HEK293 (cell line): ENCODE results near the gene C16orf78.

Source experiments
- CTCF ChIA-PET: fragments of 350-600 bp; formaldehyde crosslinking; extraction: SDS; loops from one replicate; lab custom pipeline; 2021; ENCODE audit warnings: antibody characterized with exemption; lab: Yijun Ruan, JAX
- POLR2A ChIA-PET: fragments of 300-600 bp; formaldehyde crosslinking; extraction: SDS; loops from one replicate; lab custom pipeline; 2020; ENCODE audit warnings: antibody characterized with exemption, inconsistent platforms; lab: Yijun Ruan, JAX
- H3K27ac ChIP-seq: fragments of 200-500 bp; sonication (Bioruptor generic); 2 replicates; pipeline ENCODE4 v1.5.1; 2014; ENCODE audit warnings: low read depth, low read length, control low read depth, inconsistent platforms; ENCODE audit errors: extremely low read depth
- H3K36me3 ChIP-seq, 2 experiments: fragments of 200-500 bp in 1 of 2; sonication (Bioruptor generic) in 1 of 2; 1 replicate in 1 of 2; 2 replicates in 1 of 2; pipeline ENCODE4 v1.5.1; 2014 to 2017; ENCODE audit warnings: inconsistent platforms in 2 of 2, low read length in 2 of 2; ENCODE audit not compliant: control insufficient read depth in 2 of 2, insufficient read depth in 1 of 2
- H3K4me1 ChIP-seq: fragments of 200-500 bp; sonication (Bioruptor generic); 2 replicates; pipeline ENCODE4 v1.5.1; 2014; ENCODE audit warnings: mild to moderate bottlenecking, low read length, inconsistent platforms; ENCODE audit not compliant: control insufficient read depth, insufficient read depth
- H3K4me3 ChIP-seq: 2 replicates; pipeline ENCODE4 v1.5.1; 2011; ENCODE audit warnings: low read depth, mild to moderate bottlenecking, control low read depth, low read length, moderate library complexity
- H3K9me3 ChIP-seq: fragments of 200-500 bp; sonication (Bioruptor generic); 2 replicates; pipeline ENCODE4 v1.5.1; 2014; ENCODE audit warnings: low read depth, low read length, inconsistent platforms; ENCODE audit not compliant: control insufficient read depth, insufficient read depth
- AEBP2 ChIP-seq: fragments of 450-650 bp; formaldehyde crosslinking; IDR thresholded peaks from 2 replicates; pipeline ENCODE4 v1.5.1; 2016; ENCODE audit warnings: missing biosample characterization, missing genetic modification characterization, borderline replicate concordance
- BCL11A ChIP-seq: fragments of 450-650 bp; formaldehyde crosslinking; IDR thresholded peaks from 2 replicates; pipeline ENCODE4 v1.5.1; 2016; ENCODE audit warnings: low read depth, missing biosample characterization, missing genetic modification characterization
- GFI1B ChIP-seq: fragments of 450-650 bp; formaldehyde crosslinking; IDR thresholded peaks from 2 replicates; pipeline ENCODE4 v1.5.1; 2016; ENCODE audit warnings: missing biosample characterization, missing genetic modification characterization
- KLF1 ChIP-seq: fragments of 450-650 bp; formaldehyde crosslinking; IDR thresholded peaks from 2 replicates; pipeline ENCODE4 v1.5.1; 2016; ENCODE audit warnings: missing biosample characterization, missing genetic modification characterization
- KLF16 ChIP-seq: fragments of 450-650 bp; formaldehyde crosslinking; IDR thresholded peaks from 2 replicates; pipeline ENCODE4 v1.5.1; 2017; ENCODE audit warnings: missing biosample characterization, missing genetic modification characterization
- KLF7 ChIP-seq: fragments of 450-650 bp; formaldehyde crosslinking; IDR thresholded peaks from 2 replicates; pipeline ENCODE4 v1.5.1; 2016; ENCODE audit warnings: missing biosample characterization, missing genetic modification characterization, borderline replicate concordance
- KLF9 ChIP-seq: fragments of 450-650 bp; formaldehyde crosslinking; IDR thresholded peaks from 2 replicates; pipeline ENCODE4 v1.5.1; 2016; ENCODE audit warnings: missing biosample characterization, missing genetic modification characterization, low read depth
- SP3 ChIP-seq: fragments of 450-650 bp; formaldehyde crosslinking; IDR thresholded peaks from 2 replicates; pipeline ENCODE4 v1.5.1; 2016; ENCODE audit warnings: missing biosample characterization, missing genetic modification characterization
- ZBTB48 ChIP-seq: fragments of 450-650 bp; formaldehyde crosslinking; IDR thresholded peaks from 2 replicates; pipeline ENCODE4 v1.5.1; 2016; ENCODE audit warnings: missing biosample characterization, missing genetic modification characterization
- ZBTB8A ChIP-seq: fragments of 450-650 bp; formaldehyde crosslinking; IDR thresholded peaks from 2 replicates; pipeline ENCODE4 v1.5.1; 2016; ENCODE audit warnings: missing biosample characterization, missing genetic modification characterization
- ZFP37 ChIP-seq: fragments of 450-650 bp; formaldehyde crosslinking; IDR thresholded peaks from 2 replicates; pipeline ENCODE4 v1.5.1; 2016; ENCODE audit warnings: missing biosample characterization, missing genetic modification characterization
- ZNF121 ChIP-seq: fragments of 450-650 bp; formaldehyde crosslinking; IDR thresholded peaks from 2 replicates; pipeline ENCODE4 v1.5.1; 2016; ENCODE audit warnings: missing biosample characterization, missing genetic modification characterization
- ZNF155 ChIP-seq: fragments of 450-650 bp; formaldehyde crosslinking; IDR thresholded peaks from 2 replicates; pipeline ENCODE4 v1.5.1; 2016; ENCODE audit warnings: missing biosample characterization, missing genetic modification characterization
- ZNF169 ChIP-seq: fragments of 450-650 bp; formaldehyde crosslinking; IDR thresholded peaks from 2 replicates; pipeline ENCODE4 v1.5.1; 2016; ENCODE audit warnings: missing biosample characterization, missing genetic modification characterization
- ZNF184 ChIP-seq: fragments of 450-650 bp; IDR thresholded peaks from 2 replicates; pipeline ENCODE4 v1.5.1; 2018; ENCODE audit warnings: missing biosample characterization, mild to moderate bottlenecking, missing genetic modification characterization
- ZNF311 ChIP-seq: fragments of 450-650 bp; formaldehyde crosslinking; IDR thresholded peaks from 2 replicates; pipeline ENCODE4 v1.5.1; 2017; ENCODE audit warnings: missing biosample characterization, missing genetic modification characterization, borderline replicate concordance
- ZNF350 ChIP-seq: fragments of 450-650 bp; formaldehyde crosslinking; IDR thresholded peaks from 2 replicates; pipeline ENCODE4 v1.5.0; 2017; ENCODE audit warnings: missing biosample characterization, mild to moderate bottlenecking, missing genetic modification characterization
- ZNF362 ChIP-seq: fragments of 450-650 bp; formaldehyde crosslinking; IDR thresholded peaks from 2 replicates; pipeline ENCODE4 v1.5.1; 2016; ENCODE audit warnings: missing biosample characterization, missing genetic modification characterization
- ZNF394 ChIP-seq: fragments of 450-650 bp; formaldehyde crosslinking; IDR thresholded peaks from 2 replicates; pipeline ENCODE4 v1.5.1; 2016; ENCODE audit warnings: missing biosample characterization, missing genetic modification characterization, mild to moderate bottlenecking, moderate library complexity, borderline replicate concordance
- ZNF426 ChIP-seq: fragments of 450-650 bp; formaldehyde crosslinking; IDR thresholded peaks from 2 replicates; pipeline ENCODE4 v1.5.1; 2017; ENCODE audit warnings: missing biosample characterization, missing genetic modification characterization, mild to moderate bottlenecking, inconsistent platforms, moderate library complexity
- ZNF514 ChIP-seq: fragments of 450-650 bp; formaldehyde crosslinking; IDR thresholded peaks from 2 replicates; pipeline ENCODE4 v1.5.1; 2016; ENCODE audit warnings: missing biosample characterization, missing genetic modification characterization
- ZNF571 ChIP-seq: fragments of 450-650 bp; formaldehyde crosslinking; IDR thresholded peaks from 2 replicates; pipeline ENCODE4 v1.5.0; 2017; ENCODE audit warnings: missing biosample characterization, missing genetic modification characterization
- ZNF645 ChIP-seq: fragments of 450-650 bp; formaldehyde crosslinking; IDR thresholded peaks from 2 replicates; pipeline ENCODE4; 2016; ENCODE audit warnings: missing biosample characterization, missing genetic modification characterization
- ZNF664 ChIP-seq: fragments of 450-650 bp; formaldehyde crosslinking; IDR thresholded peaks from 2 replicates; pipeline ENCODE4 v1.5.1; 2016; ENCODE audit warnings: missing biosample characterization, missing genetic modification characterization
- ZNF76 ChIP-seq: fragments of 450-650 bp; formaldehyde crosslinking; IDR thresholded peaks from 2 replicates; pipeline ENCODE4; 2016; ENCODE audit warnings: low read depth, missing biosample characterization, missing genetic modification characterization, borderline replicate concordance

Gene C16orf78

GRCh38 chr16:49327466-49327865 is 46.1 kb upstream of the C16orf78 start (continued):
- TF ChIP-seq ZNF426 (no peak), KLF16 (no peak), ZNF394 (no peak), KLF9 (tag by site-specific recombination) (no peak), ZNF169 (no peak), ZNF155 (tag by site-specific recombination) (no peak), ZNF350 (tag by site-specific recombination) (no peak)
- TF ChIP-seq, all 188 proteins: peak for 0

GRCh38 chr16:49328325-49328724 is 45.3 kb upstream of the C16orf78 start:
- no peaks in the 10 kb centered on the region for H3K9me3 ChIP-seq
- H3K4me1 ChIP-seq: no peaks in the 10 kb centered on the region
- ChIA-PET CTCF (interaction anchor here (0.6 kb wide), 1 partner anchor 200 kb away, joined by 3 read pairs; no protein-coding TSS in a partner anchor), POLR2A (no interaction called here)
- TF ChIP-seq ZNF664 (tag by site-specific recombination) (no peak), ZNF184 (no peak), ZNF645 (no peak), KLF7 (no peak), AEBP2 (no peak), SP3 (tag by site-specific recombination) (no peak), ZNF76 (tag by site-specific recombination) (no peak), BCL11A (tag by site-specific recombination) (no peak), ZBTB48 (tag by site-specific recombination) (no peak), ZFP37 (tag by site-specific recombination) (no peak), ZBTB8A (no peak), KLF1 (tag by site-specific recombination) (no peak), ZNF121 (tag by site-specific recombination) (no peak), GFI1B (tag by site-specific recombination) (no peak), ZNF362 (no peak), ZNF514 (tag by site-specific recombination) (no peak), ZNF571 (tag by site-specific recombination) (no peak), ZNF311 (no peak)
- no peak overlapping the region for H3K4me3 ChIP-seq
- no peaks in the 10 kb centered on the region for H3K36me3 ChIP-seq
- H3K27ac ChIP-seq: no peak overlapping the region
